ENCODE data around the gene RYK. TPM values are rescaled to one million over a fixed set of nuclear protein-coding genes. Genes with fewer than 3 reads are reported as not detected.

The RYK gene
- total and polyA plus RNA-seq, 2 donors (not counting 3 experiments of a cell fraction or from before 2014, with no cell fraction given), result 23.8 to 48.3 TPM

DNA sequence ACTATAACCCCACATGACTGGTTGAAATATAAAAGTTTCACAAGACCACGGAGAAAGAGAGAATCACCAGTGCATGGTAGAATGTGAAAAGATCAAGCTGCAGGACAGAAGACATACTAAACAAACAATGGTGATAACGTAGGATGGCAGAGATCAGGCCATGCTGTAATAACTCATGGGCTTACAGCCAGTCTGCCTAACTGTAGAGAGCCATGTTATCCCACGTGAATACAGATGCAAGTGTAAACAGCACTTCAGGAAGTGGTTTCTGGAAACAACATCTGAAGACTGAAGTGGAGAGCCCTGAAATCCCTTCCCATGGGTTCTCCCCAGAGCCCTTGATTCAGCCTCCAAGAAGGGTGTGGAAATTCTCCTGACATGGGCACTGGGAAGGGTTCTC is 117.7 kb downstream of the RYK start:
- H3K9me3 ChIP-seq (replicated peaks; ENCODE audit: control insufficient read depth, insufficient read depth, low read length), result no peaks in the 10 kb centered on the region
- ChIA-PET POLR2A (no interaction called here), CTCF (no interaction called here)
- no peaks in the 10 kb centered on the region for H3K27me3 ChIP-seq (ENCODE audit: control insufficient read depth in 2 of 2, insufficient read depth in 2 of 2, low read length in 2 of 2)
- no peak overlapping the region for H3K27ac ChIP-seq (ENCODE audit: insufficient read depth, low read depth, low read length)
- H3K4me3 ChIP-seq (replicated peaks in 1 of 3; ENCODE audit: insufficient read depth in 1 of 3, low read depth in 1 of 3, low read length in 3 of 3), result no peak overlapping the region
- no peak for TF ChIP-seq JUN (IDR thresholded peaks at IDR 0.05; ENCODE audit: borderline replicate concordance, insufficient read depth, insufficient read length, low read depth)
- TF ChIP-seq, protein P1, sequence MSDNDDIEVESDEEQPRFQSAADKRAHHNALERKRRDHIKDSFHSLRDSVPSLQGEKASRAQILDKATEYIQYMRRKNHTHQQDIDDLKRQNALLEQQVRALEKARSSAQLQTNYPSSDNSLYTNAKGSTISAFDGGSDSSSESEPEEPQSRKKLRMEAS (IDR thresholded peaks at IDR 0.05; ENCODE audit: insufficient read depth, insufficient read length), result no peak
- TF ChIP-seq MYC (IDR thresholded peaks at IDR 0.05; ENCODE audit: low read depth, low read length), result no peak
- TF ChIP-seq GATA2 (IDR thresholded peaks at IDR 0.05; ENCODE audit: insufficient read depth, insufficient read length, low read depth, low read length), result no peak
- no peak for TF ChIP-seq POLR2AphosphoS5 (IDR thresholded peaks at IDR 0.05; ENCODE audit: insufficient read depth, low read depth, low read length)
- no peak for TF ChIP-seq EZH2 (IDR thresholded peaks at IDR 0.05; ENCODE audit: borderline replicate concordance, low read depth, low read length, severe bottlenecking)
- no peak for TF ChIP-seq POLR2A (IDR thresholded peaks at IDR 0.05; ENCODE audit: low read depth, low read length)
- TF ChIP-seq, protein P2, sequence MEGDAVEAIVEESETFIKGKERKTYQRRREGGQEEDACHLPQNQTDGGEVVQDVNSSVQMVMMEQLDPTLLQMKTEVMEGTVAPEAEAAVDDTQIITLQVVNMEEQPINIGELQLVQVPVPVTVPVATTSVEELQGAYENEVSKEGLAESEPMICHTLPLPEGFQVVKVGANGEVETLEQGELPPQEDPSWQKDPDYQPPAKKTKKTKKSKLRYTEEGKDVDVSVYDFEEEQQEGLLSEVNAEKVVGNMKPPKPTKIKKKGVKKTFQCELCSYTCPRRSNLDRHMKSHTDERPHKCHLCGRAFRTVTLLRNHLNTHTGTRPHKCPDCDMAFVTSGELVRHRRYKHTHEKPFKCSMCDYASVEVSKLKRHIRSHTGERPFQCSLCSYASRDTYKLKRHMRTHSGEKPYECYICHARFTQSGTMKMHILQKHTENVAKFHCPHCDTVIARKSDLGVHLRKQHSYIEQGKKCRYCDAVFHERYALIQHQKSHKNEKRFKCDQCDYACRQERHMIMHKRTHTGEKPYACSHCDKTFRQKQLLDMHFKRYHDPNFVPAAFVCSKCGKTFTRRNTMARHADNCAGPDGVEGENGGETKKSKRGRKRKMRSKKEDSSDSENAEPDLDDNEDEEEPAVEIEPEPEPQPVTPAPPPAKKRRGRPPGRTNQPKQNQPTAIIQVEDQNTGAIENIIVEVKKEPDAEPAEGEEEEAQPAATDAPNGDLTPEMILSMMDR (IDR thresholded peaks at IDR 0.05; ENCODE audit: extremely low read depth in 1 of 2, insufficient read depth in 1 of 2, low read depth in 1 of 2, low read length in 2 of 2), result no peak
- DNase-seq (ENCODE audit: low read depth, low spot score) (no peak), FAIRE-seq (no peak)
- BruUV-seq (replicated peaks), result no TSS peak
- H3K36me3 ChIP-seq (ENCODE audit: control insufficient read depth in 2 of 2, extremely low read depth in 1 of 2, insufficient read depth in 2 of 2, low read length in 2 of 2), result no peaks in the 10 kb centered on the region
- dilution Hi-C loops (cut with MboI; ENCODE audit: extremely low pct_ligation_motif_present, low sequenced_read_pairs) (no loop called here), intact Hi-C loops (cut with micrococcal nuclease) (no loop called here)
- no peaks in the 10 kb centered on the region for H3K4me1 ChIP-seq (ENCODE audit: control insufficient read depth, extremely low read depth, insufficient read depth, low read length)
- H3K79me2 ChIP-seq (ENCODE audit: control insufficient read depth, insufficient read depth, low read length), result no peaks in the 10 kb centered on the region
- H4K20me1 ChIP-seq (replicated peaks; ENCODE audit: control insufficient read depth, extremely low read depth, insufficient read depth, low read length), result no peaks in the 10 kb centered on the region
- no peaks in the 10 kb centered on the region for H3K9me1 ChIP-seq (replicated peaks; ENCODE audit: control insufficient read depth, extremely low read depth, insufficient read depth, low read length)
- no peak overlapping the region for H2AFZ ChIP-seq (ENCODE audit: low read depth, low read length)
- no peak overlapping the region for H3K9ac ChIP-seq (replicated peaks; ENCODE audit: extremely low read depth, insufficient read depth, low read length)
- no peak overlapping the region for H3K4me2 ChIP-seq (ENCODE audit: insufficient read depth, low read length)

All from endothelial cell of umbilical vein (primary cell).